ENCODE results near the gene SH3BP5.

Gene SH3BP5

GRCh38 chr3:15337963-15338362, 5.6 kb upstream of the SH3BP5 start:
- no peak overlapping the region for H3K4me3 ChIP-seq (ENCODE audit: low read depth, low read length)
- TF ChIP-seq CTCF (IDR thresholded peaks at IDR 0.05; ENCODE audit: borderline replicate concordance, insufficient read depth, low read depth, low read length): no peak

GRCh38 chr3:15336057-15336456, 3.7 kb upstream of the SH3BP5 start:
- H3K4me3 ChIP-seq (ENCODE audit: low read depth, low read length): no peak overlapping the region
- no peak for TF ChIP-seq CTCF (IDR thresholded peaks at IDR 0.05; ENCODE audit: borderline replicate concordance, insufficient read depth, low read depth, low read length)

GRCh38 chr3:15333956-15334263, 1.5 kb upstream of the SH3BP5 start:
- no peak overlapping the region for H3K4me3 ChIP-seq (ENCODE audit: low read depth, low read length)
- no peak for TF ChIP-seq CTCF (IDR thresholded peaks at IDR 0.05; ENCODE audit: borderline replicate concordance, insufficient read depth, low read depth, low read length)

GRCh38 chr3:15333099-15333955, 941 bp upstream of the SH3BP5 start:
- H3K4me3 ChIP-seq (ENCODE audit: low read depth, low read length): no peak overlapping the region
- no peak for TF ChIP-seq CTCF (IDR thresholded peaks at IDR 0.05; ENCODE audit: borderline replicate concordance, insufficient read depth, low read depth, low read length)

- no peak for TF ChIP-seq CTCF (IDR thresholded peaks at IDR 0.05; ENCODE audit: borderline replicate concordance, insufficient read depth, low read depth, low read length)
- peak overlapping the region; percentile 97 for H3K4me3 ChIP-seq (ENCODE audit: low read depth, low read length)
Observed at GRCh38 chr3:15331606-15332404, 581 bp downstream of the SH3BP5 start.

GRCh38 chr3:15331072-15331605, 1.2 kb downstream of the SH3BP5 start:
- H3K4me3 ChIP-seq (ENCODE audit: low read depth, low read length): peak overlapping the region; percentile 97
- no peak for TF ChIP-seq CTCF (IDR thresholded peaks at IDR 0.05; ENCODE audit: borderline replicate concordance, insufficient read depth, low read depth, low read length)

Data from GM12875 (cell line).